ENCODE results near the gene CLIP1. TPM values are rescaled to one million over a fixed set of nuclear protein-coding genes. Genes with fewer than 3 reads are reported as not detected.

The CLIP1 gene
- total and polyA plus RNA-seq, 7 donors = 16.8 to 257 (median 159) TPM

DNA sequence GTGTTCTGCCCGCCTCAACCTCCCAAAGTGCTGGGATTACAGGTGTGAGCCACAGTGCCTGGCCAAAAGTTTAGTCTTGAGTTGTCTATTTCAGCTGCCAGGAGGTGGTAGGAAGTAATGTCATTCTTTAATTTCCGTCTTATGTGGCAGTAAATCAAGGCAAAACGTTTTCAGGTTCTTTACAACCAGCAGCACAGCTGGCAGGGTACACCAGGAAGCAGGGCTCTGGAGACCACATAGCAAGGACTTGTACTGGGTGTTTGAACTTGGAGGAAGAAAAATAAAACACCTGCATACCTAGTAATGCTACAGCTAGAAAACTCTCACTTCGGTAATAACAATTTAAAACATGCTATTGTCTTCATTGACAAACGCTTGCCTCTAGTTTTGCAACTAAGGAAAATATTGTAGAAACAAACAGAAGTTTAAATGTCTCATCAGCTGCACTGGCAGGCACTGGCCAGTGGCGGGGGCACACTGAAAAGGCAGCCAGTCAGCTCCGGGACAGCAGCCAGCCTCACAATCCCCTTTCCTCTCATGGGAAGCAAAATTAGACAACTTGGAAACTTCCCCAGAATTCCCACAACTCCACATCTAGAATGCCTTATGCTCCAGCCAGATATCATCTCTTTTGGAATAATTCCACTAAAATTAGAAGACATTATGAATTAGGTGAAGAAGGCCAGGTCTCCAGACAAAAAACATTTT lies 72.2 kb downstream of the CLIP1 start:
- Histone ChIP-seq H3K27ac (peak overlapping the region; percentile 19 to 69 (median 63)), H3K4me3 (no peak overlapping the region), H3K36me3 (peaks cover 21 to 94% (median 44%) of the 10 kb centered on the region in 4 donors), H3K4me1 (peaks cover 0 to 22% (median 17%) of the 10 kb centered on the region in 4 donors), H3K9me3 (no peaks in the 10 kb centered on the region), H3K27me3 (no peaks in the 10 kb centered on the region)
- 68 to 74% methylated on average over 7 of the region's 7 CpGs for WGBS, 2 donors
- TF ChIP-seq POLR2A (IDR thresholded peaks at IDR 0.05) (no peak), POLR2AphosphoS5 (IDR thresholded peaks at IDR 0.05) (peak in 1 of 4 donors; percentile 50)
- TF ChIP-seq, protein P1, sequence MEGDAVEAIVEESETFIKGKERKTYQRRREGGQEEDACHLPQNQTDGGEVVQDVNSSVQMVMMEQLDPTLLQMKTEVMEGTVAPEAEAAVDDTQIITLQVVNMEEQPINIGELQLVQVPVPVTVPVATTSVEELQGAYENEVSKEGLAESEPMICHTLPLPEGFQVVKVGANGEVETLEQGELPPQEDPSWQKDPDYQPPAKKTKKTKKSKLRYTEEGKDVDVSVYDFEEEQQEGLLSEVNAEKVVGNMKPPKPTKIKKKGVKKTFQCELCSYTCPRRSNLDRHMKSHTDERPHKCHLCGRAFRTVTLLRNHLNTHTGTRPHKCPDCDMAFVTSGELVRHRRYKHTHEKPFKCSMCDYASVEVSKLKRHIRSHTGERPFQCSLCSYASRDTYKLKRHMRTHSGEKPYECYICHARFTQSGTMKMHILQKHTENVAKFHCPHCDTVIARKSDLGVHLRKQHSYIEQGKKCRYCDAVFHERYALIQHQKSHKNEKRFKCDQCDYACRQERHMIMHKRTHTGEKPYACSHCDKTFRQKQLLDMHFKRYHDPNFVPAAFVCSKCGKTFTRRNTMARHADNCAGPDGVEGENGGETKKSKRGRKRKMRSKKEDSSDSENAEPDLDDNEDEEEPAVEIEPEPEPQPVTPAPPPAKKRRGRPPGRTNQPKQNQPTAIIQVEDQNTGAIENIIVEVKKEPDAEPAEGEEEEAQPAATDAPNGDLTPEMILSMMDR (IDR thresholded peaks at IDR 0.05) = peak; percentile 11 to 48 (median 27)
- DNase-seq = no peak
- intact Hi-C loops (cut with DNase I) = loop anchor here (5.0 kb wide), 1 partner anchor 122 kb away; no protein-coding TSS in a partner anchor

GRCh38 chr12:122349078-122349477 lies 73.4 kb downstream of the CLIP1 start:
- H3K36me3 ChIP-seq = peaks cover 10 to 93% (median 35%) of the 10 kb centered on the region in 4 donors
- H3K27me3 ChIP-seq = no peaks in the 10 kb centered on the region
- intact Hi-C loops (cut with DNase I) = loop anchor here (5.0 to 10.0 kb wide), 2 partner anchors 47 to 64 kb away; no protein-coding TSS in a partner anchor
- no peak for DNase-seq
- H3K9me3 ChIP-seq = no peaks in the 10 kb centered on the region
- H3K4me1 ChIP-seq = peaks cover 0 to 22% (median 16%) of the 10 kb centered on the region in 4 donors
- H3K27ac ChIP-seq = peak overlapping the region in 2 of 4 donors; percentile 67 to 69
- 34 to 71% methylated on average over 4 of the region's 4 CpGs for WGBS, 2 donors
- no peak overlapping the region for H3K4me3 ChIP-seq
- TF ChIP-seq, protein P1 (IDR thresholded peaks at IDR 0.05) = no peak
- no peak for TF ChIP-seq EP300 (IDR thresholded peaks at IDR 0.05)
- no peak for TF ChIP-seq POLR2A (IDR thresholded peaks at IDR 0.05)
- no peak for TF ChIP-seq POLR2AphosphoS5 (IDR thresholded peaks at IDR 0.05)

GRCh38 chr12:122348505-122348904 lies 74.0 kb downstream of the CLIP1 start:
- no peak overlapping the region for H3K4me3 ChIP-seq
- peaks cover 5 to 93% (median 30%) of the 10 kb centered on the region in 4 donors for H3K36me3 ChIP-seq
- H3K27me3 ChIP-seq = no peaks in the 10 kb centered on the region
- no peaks in the 10 kb centered on the region for H3K9me3 ChIP-seq
- 74 to 89% methylated on average over 4 of the region's 4 CpGs for WGBS, 2 donors
- TF ChIP-seq EP300 (IDR thresholded peaks at IDR 0.05) (no peak), POLR2AphosphoS5 (IDR thresholded peaks at IDR 0.05) (no peak)
- peaks cover 0 to 22% (median 16%) of the 10 kb centered on the region in 4 donors for H3K4me1 ChIP-seq
- intact Hi-C loops (cut with DNase I) = loop anchor here (5.0 to 10.0 kb wide), 2 partner anchors 46 to 64 kb away; no protein-coding TSS in a partner anchor
- no peak for DNase-seq
- H3K27ac ChIP-seq = no peak overlapping the region

GRCh38 chr12:122346054-122346453 lies 76.4 kb downstream of the CLIP1 start:
- intact Hi-C loops (cut with DNase I) = loop anchor here (5.0 to 10.0 kb wide), 2 partner anchors 44 to 61 kb away; no protein-coding TSS in a partner anchor
- H3K4me3 ChIP-seq = no peak overlapping the region
- WGBS, 2 donors = 97 to 98% methylated on average over 5 of the region's 5 CpGs
- H3K27ac ChIP-seq = no peak overlapping the region
- no peaks in the 10 kb centered on the region for H3K9me3 ChIP-seq
- no peak for DNase-seq
- H3K36me3 ChIP-seq = peaks cover 3 to 85% (median 19%) of the 10 kb centered on the region in 4 donors
- TF ChIP-seq EP300 (IDR thresholded peaks at IDR 0.05) (no peak), POLR2AphosphoS5 (IDR thresholded peaks at IDR 0.05) (no peak), POLR2A (IDR thresholded peaks at IDR 0.05) (no peak)
- peaks cover 0 to 17% (median 14%) of the 10 kb centered on the region in 4 donors for H3K4me1 ChIP-seq
- no peaks in the 10 kb centered on the region for H3K27me3 ChIP-seq

DNA sequence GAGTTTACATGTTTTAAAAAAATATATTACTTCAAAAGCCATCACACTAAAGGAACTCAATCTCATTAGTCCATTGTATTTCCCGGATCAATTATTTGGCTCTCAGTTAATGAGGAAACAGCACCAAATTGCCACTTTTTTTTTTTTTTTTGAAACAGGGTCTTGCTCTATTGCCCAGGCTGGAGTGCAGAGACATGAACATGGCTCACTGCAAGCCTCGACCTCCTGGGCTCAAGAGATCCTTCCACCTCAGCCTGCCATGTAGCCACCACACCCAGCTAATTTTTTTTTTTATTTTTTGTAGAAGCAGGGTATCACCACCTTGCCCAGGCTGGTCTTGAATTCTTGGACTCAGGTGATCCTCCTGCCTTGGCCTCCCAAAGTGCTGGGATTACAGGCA lies 77.4 kb downstream of the CLIP1 start:
- H3K36me3 ChIP-seq = peaks cover 10 to 88% (median 23%) of the 10 kb centered on the region in 4 donors
- intact Hi-C loops (cut with DNase I) = loop anchor here (5.0 to 10.0 kb wide), 2 partner anchors 43 to 60 kb away; no protein-coding TSS in a partner anchor
- WGBS, 2 donors = 91 to 93% methylated on average over 2 of the region's 2 CpGs
- DNase-seq = no peak
- no peaks in the 10 kb centered on the region for H3K27me3 ChIP-seq
- H3K27ac ChIP-seq = no peak overlapping the region
- H3K4me3 ChIP-seq = no peak overlapping the region
- TF ChIP-seq, protein P1 (IDR thresholded peaks at IDR 0.05) = no peak
- TF ChIP-seq EP300 (IDR thresholded peaks at IDR 0.05) (no peak), POLR2AphosphoS5 (IDR thresholded peaks at IDR 0.05) (no peak)
- no peaks in the 10 kb centered on the region for H3K9me3 ChIP-seq
- H3K4me1 ChIP-seq = peaks cover 0 to 7% (median 4%) of the 10 kb centered on the region in 4 donors

Data from sigmoid colon (tissue), 7 donors.